Measurements from ENCODE around the gene CLMN.

- TF ChIP-seq POLR2AphosphoS5 (IDR thresholded peaks at IDR 0.05; ENCODE audit: low read depth, low read length) (no peak), CTCF (IDR thresholded peaks at IDR 0.05 in 2 of 3, conservative IDR thresholded peaks at IDR 0.05 in 1 of 3; ENCODE audit: borderline replicate concordance in 1 of 3, insufficient read depth in 1 of 3, low read depth in 2 of 3, low read length in 2 of 3) (no peak), POLR2A (IDR thresholded peaks at IDR 0.05; ENCODE audit: borderline replicate concordance, extremely low read depth, insufficient read depth, insufficient read length) (no peak), FOSL1 (IDR thresholded peaks at IDR 0.05; ENCODE audit: low read depth) (no peak), SP1 (IDR thresholded peaks at IDR 0.05; ENCODE audit: low read depth) (no peak), JUND (IDR thresholded peaks at IDR 0.05) (no peak), SRF (IDR thresholded peaks at IDR 0.05; ENCODE audit: low read depth) (no peak), EZH2phosphoT487 (IDR thresholded peaks at IDR 0.05; ENCODE audit: borderline replicate concordance) (no peak), REST (IDR thresholded peaks at IDR 0.05; ENCODE audit: low read depth) (no peak), ZFX (IDR thresholded peaks at IDR 0.05) (no peak), CEBPB (IDR thresholded peaks at IDR 0.05; ENCODE audit: low read depth) (no peak)
Measured at GRCh38 chr14:95225251-95225887, 94.3 kb downstream of the CLMN start.
